H1 (cell line): ENCODE results near the gene WNT5A. TPM values are rescaled to one million over a fixed set of nuclear protein-coding genes. Genes with fewer than 3 reads are reported as not detected.

ENCODE experiments used
- CTCF ChIA-PET: fragments of 300-600 bp; sonication (Branson Sonifier 250); formaldehyde crosslinking; loops from one replicate; lab custom pipeline; 2021; ENCODE audit not compliant: partially characterized antibody; lab: Charles Lee
- POLR2A ChIA-PET: fragments of 300-600 bp; sonication (Branson Sonifier 250); formaldehyde crosslinking; loops from one replicate; lab custom pipeline; 2021; ENCODE audit warnings: inconsistent platforms; ENCODE audit not compliant: partially characterized antibody; lab: Charles Lee
- DNase-seq, 2 experiments: peaks; one replicate each; pipeline versions ENCODE4 v3.0.0 to v3.0.0-alpha.2; 2010 to 2022; ENCODE audit warnings: low spot score in 2 of 2, low read depth in 1 of 2, mixed read lengths in 1 of 2
- FAIRE-seq: peaks from 2 replicates; lab custom pipeline; 2011; peaks lifted over from hg19 to GRCh38; lab: Jason Lieb, UNC
- H2AFZ ChIP-seq: 2 replicates; pipeline ENCODE4 v1.8.1; 2012; ENCODE audit warnings: low read length, inconsistent platforms
- H2AK5ac ChIP-seq: 2 replicates; pipeline ENCODE4 v1.6.1; 2013; ENCODE audit warnings: low read depth, low read length
- H2BK120ac ChIP-seq: replicated peaks from 2 replicates; pipeline ENCODE3; 2013; ENCODE audit warnings: low read depth, low read length, inconsistent platforms
- H2BK12ac ChIP-seq: 2 replicates; pipeline ENCODE4 v1.6.1; 2013; ENCODE audit warnings: low read depth, low read length
- H2BK15ac ChIP-seq: 2 replicates; pipeline ENCODE4 v1.6.1; 2013; ENCODE audit warnings: low read length
- H2BK20ac ChIP-seq: 2 replicates; pipeline ENCODE4 v1.6.1; 2013; ENCODE audit warnings: low read length
- H2BK5ac ChIP-seq: 2 replicates; pipeline ENCODE4 v1.6.1; 2013; ENCODE audit warnings: low read depth, low read length
- H3K14ac ChIP-seq: 2 replicates; pipeline ENCODE4 v1.6.1; 2013; ENCODE audit warnings: inconsistent platforms; ENCODE audit not compliant: insufficient read length
- H3K18ac ChIP-seq: 2 replicates; pipeline ENCODE4 v1.6.1; 2013; ENCODE audit warnings: low read length; ENCODE audit errors: extremely low read depth
- H3K23ac ChIP-seq: 2 replicates; pipeline ENCODE4 v1.6.1; 2013; ENCODE audit warnings: inconsistent platforms; ENCODE audit not compliant: insufficient read length
- H3K23me2 ChIP-seq: 2 replicates; pipeline ENCODE4 v1.6.1; 2013; ENCODE audit warnings: low read depth, low read length
- H3K27ac ChIP-seq: 2 replicates; pipeline ENCODE4 v1.6.1; 2011; ENCODE audit warnings: low read depth, low read length, inconsistent platforms
- H3K27me3 ChIP-seq, 4 experiments: replicated peaks in 1 of 4; 1 replicate in 1 of 4; 2 replicates in 3 of 4; pipeline versions ENCODE4 v1.6.1 to v1.8.1; 2011 to 2013; ENCODE audit warnings: low read length in 3 of 4, mild to moderate bottlenecking in 3 of 4, inconsistent platforms in 2 of 4, mixed read lengths in 2 of 4, moderate library complexity in 1 of 4; ENCODE audit not compliant: control insufficient read depth in 3 of 4, insufficient read depth in 3 of 4; ENCODE audit errors: extremely low read depth in 1 of 4
- H3K36me3 ChIP-seq, 4 experiments: 2 replicates each; pipeline versions ENCODE4 v1.6.1 to v1.8.1; 2011 to 2013; ENCODE audit warnings: mild to moderate bottlenecking in 4 of 4, low read length in 3 of 4, moderate library complexity in 2 of 4, control low read depth in 1 of 4, inconsistent platforms in 1 of 4; ENCODE audit not compliant: insufficient read depth in 4 of 4, control insufficient read depth in 2 of 4
- H3K4ac ChIP-seq: replicated peaks from 2 replicates; pipeline ENCODE3; 2013; ENCODE audit warnings: low read length, low read depth, mixed read lengths, inconsistent platforms; ENCODE audit not compliant: insufficient read length
- H3K4me1 ChIP-seq, 4 experiments: replicated peaks in 1 of 4; 1 replicate in 1 of 4; 2 replicates in 3 of 4; pipeline versions ENCODE4 v1.6.1 to v1.8.1; 2011 to 2013; ENCODE audit warnings: low read length in 3 of 4, inconsistent platforms in 2 of 4, mixed read lengths in 1 of 4; ENCODE audit not compliant: insufficient read depth in 4 of 4, control insufficient read depth in 3 of 4
- H3K4me2 ChIP-seq, 2 experiments: 2 replicates each; pipeline versions ENCODE4 v1.6.1 to v1.8.1; 2011 to 2013; ENCODE audit warnings: low read depth in 2 of 2, low read length in 2 of 2, control low read depth in 1 of 2, inconsistent platforms in 1 of 2, mild to moderate bottlenecking in 1 of 2; ENCODE audit not compliant: insufficient read depth in 1 of 2
- H3K4me3 ChIP-seq, 4 experiments: fragments of 200-600, 300-600 bp in 1 of 4; sonication (generic), shearing (Covaris generic), sonication (Bioruptor Twin) in 1 of 4; 2 replicates each; pipeline versions ENCODE4 v1.5.1 to v1.8.1; 2011 to 2016; ENCODE audit warnings: low read length in 4 of 4, low read depth in 3 of 4, control low read depth in 2 of 4, inconsistent platforms in 2 of 4, mild to moderate bottlenecking in 2 of 4, mixed read lengths in 1 of 4, moderate library complexity in 1 of 4; ENCODE audit not compliant: insufficient read depth in 2 of 4; ENCODE audit errors: extremely low read depth in 1 of 4
- H3K56ac ChIP-seq: replicated peaks from 2 replicates; pipeline ENCODE3; 2013; ENCODE audit warnings: low read depth, mild to moderate bottlenecking, mixed read lengths, low read length, inconsistent platforms; ENCODE audit not compliant: insufficient read length
- H3K79me1 ChIP-seq: 2 replicates; pipeline ENCODE4 v1.6.1; 2013; ENCODE audit warnings: low read depth, low read length, control low read depth
- H3K79me2 ChIP-seq, 2 experiments: 2 replicates each; pipeline versions ENCODE4 v1.6.1 to v1.8.1; 2012 to 2013; ENCODE audit warnings: low read length in 2 of 2, mild to moderate bottlenecking in 2 of 2, inconsistent platforms in 1 of 2; ENCODE audit not compliant: insufficient read depth in 2 of 2, control insufficient read depth in 1 of 2
- H3K9ac ChIP-seq, 4 experiments: replicated peaks in 1 of 4; 1 replicate in 1 of 4; 2 replicates in 3 of 4; pipeline versions ENCODE4 v1.6.1 to v1.8.1; 2011 to 2013; ENCODE audit warnings: low read depth in 3 of 4, low read length in 3 of 4, control low read depth in 2 of 4, mild to moderate bottlenecking in 2 of 4, moderate library complexity in 2 of 4, inconsistent platforms in 1 of 4; ENCODE audit errors: extremely low read depth in 1 of 4
- H3K9me3 ChIP-seq, 2 experiments: 2 replicates each; pipeline versions ENCODE4 v1.6.1 to v1.8.1; 2012 to 2013; ENCODE audit warnings: mild to moderate bottlenecking in 2 of 2, moderate library complexity in 2 of 2, control low read depth in 1 of 2, inconsistent platforms in 1 of 2, low read depth in 1 of 2, low read length in 1 of 2, mixed read lengths in 1 of 2; ENCODE audit not compliant: insufficient read depth in 2 of 2
- H4K20me1 ChIP-seq, 2 experiments: replicated peaks in 1 of 2; 2 replicates each; pipeline versions ENCODE3 to v1.8.1; 2011 to 2013; ENCODE audit warnings: inconsistent platforms in 2 of 2, low read length in 2 of 2, mild to moderate bottlenecking in 1 of 2; ENCODE audit not compliant: insufficient read depth in 2 of 2, control insufficient read depth in 1 of 2
- H4K5ac ChIP-seq: 2 replicates; pipeline ENCODE4 v1.6.1; 2013; ENCODE audit warnings: low read length, low read depth, mixed read lengths, inconsistent platforms; ENCODE audit not compliant: insufficient read length
- H4K8ac ChIP-seq: 2 replicates; pipeline ENCODE4 v1.8.0; 2013; ENCODE audit warnings: mild to moderate bottlenecking, moderate library complexity, low read length, inconsistent platforms; ENCODE audit not compliant: insufficient read depth; ENCODE audit errors: extremely low read depth
- H4K91ac ChIP-seq: replicated peaks from 2 replicates; pipeline ENCODE3; 2013; ENCODE audit warnings: low read length, mixed read lengths, inconsistent platforms; ENCODE audit not compliant: insufficient read length
- FOSL1 ChIP-seq: IDR thresholded peaks from 2 replicates; pipeline ENCODE4 v1.6.1; 2011; ENCODE audit warnings: mild to moderate bottlenecking, low read depth, low read length, moderate library complexity; ENCODE audit not compliant: insufficient read depth
- HDAC2 ChIP-seq, 2 experiments: fragments of 300-600 bp in 1 of 2; sonication (generic) in 1 of 2; IDR thresholded peaks; 2 replicates each; pipeline ENCODE4 v1.6.1; 2011 to 2012; ENCODE audit warnings: low read depth in 2 of 2, low read length in 2 of 2, mild to moderate bottlenecking in 2 of 2, moderate library complexity in 2 of 2, borderline replicate concordance in 1 of 2, inconsistent platforms in 1 of 2
- RFX5 ChIP-seq: IDR thresholded peaks from 2 replicates; pipeline ENCODE4 v1.6.1; 2011; ENCODE audit warnings: low read depth, low read length, improper control_type of control experiment, borderline replicate concordance
- WGBS, 2 experiments: shearing (Covaris generic) in 1 of 2; methylation state at CpG; one replicate each; pipeline versions ENCODE4 v1.1.6 to v1.1.7; 2013 to 2015; ENCODE audit warnings: low lambda C conversion rate in 2 of 2, mixed read lengths in 2 of 2, inconsistent platforms in 1 of 2, low coverage in 1 of 2, missing lambda C conversion rate in 1 of 2; ENCODE audit not compliant: insufficient replicate concordance in 2 of 2, insufficient coverage in 1 of 2, insufficient read length in 1 of 2; ENCODE audit errors: extremely low coverage in 1 of 2, missing lambda C conversion rate in 1 of 2; 5-methylcytosine and 5-hydroxymethylcytosine counted together
- polyA plus RNA-seq, 7 experiments: library from polyadenylated mRNA; depleted of rRNA in 3 of 7; stranded (reverse) in 5 of 7; unstranded in 2 of 7; fragments of >200 nt in 5 of 7; fragments of 200-250 nt in 2 of 7; gene quantifications; 1 replicate in 5 of 7; 2 replicates in 1 of 7; 4 replicates in 1 of 7; pipeline versions ENCODE4 v1.2.1 to v1.2.3, GENCODE V29; 2011 to 2013; ENCODE audit warnings: missing spikeins in 2 of 7, mixed read lengths in 2 of 7
- total RNA-seq: library from RNA; stranded (reverse); fragmentation: NEBNext Ultra II Directional; extraction: Animal tissue kit (Norgen Biotek cat#: 25700); gene quantifications from 2 replicates; pipeline ENCODE4 v1.2.1, GENCODE V29; 2021

Gene WNT5A
- total and polyA plus RNA-seq, 2 of the 8 experiments (the other 6 are each of a cell fraction or from before 2014, with no cell fraction given): 3.9 to 5.6 TPM

GRCh38 chr3:55467099-55467498 lies 20.0 kb downstream of the WNT5A start:
- H2AFZ ChIP-seq: no peak overlapping the region
- no peak overlapping the region for H2BK5ac ChIP-seq
- no peak overlapping the region for H3K4me2 ChIP-seq
- no peak overlapping the region for H4K5ac ChIP-seq
- no peak overlapping the region for H3K18ac ChIP-seq
- POLR2A ChIA-PET: no interaction called here
- H4K8ac ChIP-seq: no peak overlapping the region
- no peak for DNase-seq
- H3K9ac ChIP-seq: no peak overlapping the region
- H3K9me3 ChIP-seq: no peaks in the 10 kb centered on the region
- no peaks in the 10 kb centered on the region for H3K27me3 ChIP-seq
- TF ChIP-seq HDAC2 (IDR thresholded peaks at IDR 0.05; ENCODE audit: borderline replicate concordance in 1 of 2, low read depth in 2 of 2, low read length in 2 of 2) (no peak), FOSL1 (no peak), RFX5 (no peak)
- TF ChIP-seq, all 59 proteins: peak for 0
- Histone ChIP-seq H4K20me1 (no peaks in the 10 kb centered on the region), H3K23ac (no peak overlapping the region), H3K27ac (no peak overlapping the region), H3K36me3 (no peaks in the 10 kb centered on the region), H3K4me1 (no peaks in the 10 kb centered on the region), H3K14ac (no peak overlapping the region), H4K91ac (no peak overlapping the region), H2BK120ac (no peak overlapping the region), H3K4me3 (no peak overlapping the region), H2BK20ac (no peak overlapping the region), H2AK5ac (no peak overlapping the region), H3K79me1 (no peaks in the 10 kb centered on the region), H3K79me2 (no peaks in the 10 kb centered on the region), H3K4ac (no peak overlapping the region), H2BK15ac (no peak overlapping the region), H2BK12ac (no peak overlapping the region), H3K23me2 (no peaks in the 10 kb centered on the region), H3K56ac (no peak overlapping the region)
- CTCF ChIA-PET: interaction anchor here (2.1 kb wide), 1 partner anchor 163 kb away, joined by 4 read pairs; no protein-coding TSS in a partner anchor
- 83% methylated on average over 2 of the region's 2 CpGs; no CpG with 5 or more reads in 1 of the 2 experiments for WGBS, 2 experiments
- no peak for FAIRE-seq
